Thymus (tissue), 11 donors: ENCODE measurements around the gene TMEM150C. TPM values are rescaled to one million over a fixed set of nuclear protein-coding genes. Genes with fewer than 3 reads are reported as not detected.

ENCODE experiments used
- DNase-seq, 9 donors: peaks; one replicate each; pipeline ENCODE4 v3.0.0-alpha.2; 2013; ENCODE audit warnings: low spot score in 9 of 9, low read depth in 6 of 9, missing footprints in 1 of 9
- H3K27ac ChIP-seq, 2 donors: one replicate each; pipeline ENCODE4 v1.5.1; 2013; ENCODE audit warnings: control low read depth in 1 of 2, low read depth in 1 of 2, low read length in 1 of 2, mild to moderate bottlenecking in 1 of 2, moderate library complexity in 1 of 2
- H3K27me3 ChIP-seq, 2 donors: one replicate each; pipeline ENCODE4 v1.5.1; 2013; ENCODE audit warnings: low read length in 1 of 2; ENCODE audit not compliant: control insufficient read depth in 2 of 2, insufficient read depth in 1 of 2
- H3K36me3 ChIP-seq, 2 donors: one replicate each; pipeline ENCODE4 v1.5.1; 2013; ENCODE audit warnings: low read length in 1 of 2, mild to moderate bottlenecking in 1 of 2, moderate library complexity in 1 of 2; ENCODE audit not compliant: control insufficient read depth in 2 of 2, insufficient read depth in 2 of 2
- H3K4me1 ChIP-seq, 2 donors: one replicate each; pipeline ENCODE4 v1.5.1; 2013; ENCODE audit warnings: low read length in 2 of 2; ENCODE audit not compliant: control insufficient read depth in 2 of 2, insufficient read depth in 2 of 2
- H3K4me3 ChIP-seq, 2 donors: one replicate each; pipeline ENCODE4 v1.5.1; 2013; ENCODE audit warnings: low read length in 2 of 2, control low read depth in 1 of 2, mild to moderate bottlenecking in 1 of 2
- H3K9me3 ChIP-seq, 2 donors: one replicate each; pipeline ENCODE4 v1.5.1; 2013; ENCODE audit warnings: low read length in 1 of 2, mild to moderate bottlenecking in 1 of 2; ENCODE audit not compliant: control insufficient read depth in 2 of 2, insufficient read depth in 1 of 2
- WGBS: extraction: QIAGEN DNeasy Blood & Tissue Kit; methylation state at CpG from one replicate; pipeline ENCODE4 v1.1.7; 2013; 5-methylcytosine and 5-hydroxymethylcytosine counted together
- polyA plus RNA-seq: library from polyadenylated mRNA; stranded (reverse); fragments of 200-250 nt; gene quantifications from one replicate; pipeline ENCODE4 v1.2.3, GENCODE V29; 2013
- total RNA-seq: library from RNA; stranded (reverse); fragments of 120-200 nt; gene quantifications from one replicate; pipeline ENCODE4 v1.2.4, GENCODE V29; 2013
- donor health status: healthy.

Gene TMEM150C
- total and polyA plus RNA-seq, 2 donors, result 6.1 to 18.2 TPM

DNA sequence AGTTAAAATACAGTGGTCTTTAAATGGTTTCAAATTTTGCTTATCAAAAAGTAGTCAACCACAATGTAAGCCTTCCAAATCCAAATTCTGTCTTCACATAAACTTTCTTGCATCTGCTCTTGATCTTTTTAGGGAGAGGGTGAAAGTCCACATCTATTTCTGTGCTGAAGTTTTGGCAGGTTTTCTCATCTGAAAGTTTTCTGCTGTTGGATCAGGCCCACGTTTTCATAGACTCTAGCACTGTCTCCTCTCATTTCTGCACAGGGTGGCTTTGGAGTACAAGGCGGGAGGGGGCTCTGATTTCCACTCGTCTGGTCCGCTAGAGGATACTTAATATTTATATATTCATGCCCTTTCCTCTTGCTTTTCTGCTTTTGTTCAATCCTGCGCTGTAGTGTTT lies 18.1 kb upstream of the TMEM150C start:
- Histone ChIP-seq H3K4me3 (no peak overlapping the region), H3K27me3 (no peaks in the 10 kb centered on the region), H3K36me3 (no peaks in the 10 kb centered on the region), H3K4me1 (no peaks in the 10 kb centered on the region), H3K9me3 (no peaks in the 10 kb centered on the region), H3K27ac (no peak overlapping the region)
- 96% methylated on average over 5 of the region's 5 CpGs for WGBS
- DNase-seq, result no peak

DNA sequence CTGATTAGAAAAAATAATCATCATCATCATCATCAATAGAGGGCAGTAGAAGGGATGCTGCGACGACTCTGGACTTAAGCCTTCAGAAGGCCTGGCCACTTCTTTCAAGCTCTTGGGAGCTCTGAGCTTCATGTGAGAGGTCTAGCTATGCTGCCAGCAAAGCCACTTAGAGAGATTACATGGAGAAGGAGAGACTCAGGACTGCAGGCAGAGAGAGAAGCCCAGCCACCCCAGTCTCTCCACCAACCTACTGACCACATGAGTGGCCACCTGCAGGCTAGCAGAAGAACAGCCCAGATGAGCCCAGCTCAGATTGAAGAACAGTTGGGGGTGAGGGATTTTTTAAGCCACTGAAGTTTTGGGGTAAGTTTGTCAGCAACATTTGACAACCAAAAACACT lies 17.1 kb upstream of the TMEM150C start:
- DNase-seq, result no peak
- no peak overlapping the region for H3K4me3 ChIP-seq
- no peak overlapping the region for H3K27ac ChIP-seq
- no peaks in the 10 kb centered on the region for H3K9me3 ChIP-seq
- H3K36me3 ChIP-seq, result no peaks in the 10 kb centered on the region
- no peaks in the 10 kb centered on the region for H3K4me1 ChIP-seq
- 98% methylated on average over 2 of the region's 2 CpGs for WGBS
- H3K27me3 ChIP-seq, result no peaks in the 10 kb centered on the region

- Histone ChIP-seq H3K9me3 (no peaks in the 10 kb centered on the region), H3K4me3 (no peak overlapping the region), H3K4me1 (no peaks in the 10 kb centered on the region), H3K27ac (no peak overlapping the region), H3K27me3 (no peaks in the 10 kb centered on the region), H3K36me3 (no peaks in the 10 kb centered on the region)
- no peak for DNase-seq
- 94% methylated on average over 1 of the region's 1 CpG for WGBS
These were observed 15.7 kb upstream of the TMEM150C start for GRCh38 chr4:82577451-82577850.

GRCh38 chr4:82569727-82570126 lies 7.9 kb upstream of the TMEM150C start:
- H3K4me1 ChIP-seq, result no peaks in the 10 kb centered on the region
- no peak for DNase-seq
- H3K27ac ChIP-seq, result no peak overlapping the region
- no peaks in the 10 kb centered on the region for H3K9me3 ChIP-seq
- H3K4me3 ChIP-seq, result no peak overlapping the region
- no peaks in the 10 kb centered on the region for H3K36me3 ChIP-seq
- WGBS, result 80% methylated on average over 3 of the region's 3 CpGs
- peaks cover 3 to 6% of the 10 kb centered on the region in 2 donors for H3K27me3 ChIP-seq

- Histone ChIP-seq H3K27me3 (peaks cover 3 to 9% of the 10 kb centered on the region in 2 donors), H3K4me3 (no peak overlapping the region), H3K36me3 (no peaks in the 10 kb centered on the region), H3K27ac (no peak overlapping the region), H3K9me3 (no peaks in the 10 kb centered on the region), H3K4me1 (no peaks in the 10 kb centered on the region)
- no peak for DNase-seq
- WGBS, result 94% methylated on average over 5 of the region's 5 CpGs
These were observed 7.3 kb upstream of the TMEM150C start for GRCh38 chr4:82569076-82569475.

DNA sequence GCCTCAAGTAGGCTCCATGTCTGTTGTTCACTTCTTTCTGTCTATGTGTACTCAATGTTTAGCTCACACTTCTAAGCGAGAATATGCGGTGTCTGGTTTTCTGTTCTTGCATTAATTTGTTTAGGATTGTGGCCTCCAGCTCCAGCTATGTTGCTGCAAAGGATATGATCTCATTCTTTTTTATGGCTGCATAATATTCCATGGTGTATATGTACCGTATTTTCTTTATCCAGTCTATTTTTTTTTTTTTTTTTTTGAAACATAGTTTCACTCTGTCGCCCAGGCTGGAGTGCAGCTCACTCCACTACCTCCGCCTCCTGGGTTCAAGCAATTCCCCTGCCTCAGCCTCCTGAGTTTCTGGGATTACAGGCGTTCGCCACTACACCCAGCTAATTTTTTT lies 5.7 kb upstream of the TMEM150C start:
- Histone ChIP-seq H3K4me1 (no peaks in the 10 kb centered on the region), H3K9me3 (no peaks in the 10 kb centered on the region)
- 98% methylated on average over 7 of the region's 7 CpGs for WGBS

DNA sequence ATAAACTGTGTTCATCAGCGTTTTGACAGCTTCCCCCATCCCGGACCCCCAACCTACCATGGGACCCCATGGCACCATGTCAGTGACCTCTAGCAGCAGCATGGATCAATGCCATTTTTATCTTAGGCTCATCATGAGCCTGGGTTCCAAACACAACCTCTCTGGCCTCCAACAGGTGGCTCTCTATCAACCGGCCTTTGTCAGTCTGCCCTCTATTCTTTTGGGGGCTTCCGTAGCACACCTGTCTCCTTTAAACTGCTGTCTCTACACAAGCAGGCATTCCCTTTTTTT lies 721 bp upstream of the TMEM150C start:
- Histone ChIP-seq H3K4me3 (no peak overlapping the region), H3K9me3 (no peaks in the 10 kb centered on the region), H3K36me3 (no peaks in the 10 kb centered on the region), H3K27ac (no peak overlapping the region), H3K4me1 (peaks cover 0 to 3% of the 10 kb centered on the region in 2 donors), H3K27me3 (peaks cover 40 to 60% of the 10 kb centered on the region in 2 donors)
- no peak for DNase-seq
- 69% methylated on average over 4 of the region's 4 CpGs for WGBS

More for the DNA sequence above, 5.7 kb upstream of the TMEM150C start:
- no peak for DNase-seq
- H3K4me3 ChIP-seq, result no peak overlapping the region
- H3K36me3 ChIP-seq, result no peaks in the 10 kb centered on the region
- no peak overlapping the region for H3K27ac ChIP-seq
- H3K27me3 ChIP-seq, result peaks cover 17 to 25% of the 10 kb centered on the region in 2 donors

- no peaks in the 10 kb centered on the region for H3K9me3 ChIP-seq
- peak overlapping the region in 1 of 2 donors; percentile 51 for H3K4me3 ChIP-seq
- H3K27me3 ChIP-seq, result peaks cover 42 to 59% of the 10 kb centered on the region in 2 donors
- H3K36me3 ChIP-seq, result no peaks in the 10 kb centered on the region
- peaks cover 0 to 3% of the 10 kb centered on the region in 2 donors for H3K4me1 ChIP-seq
- H3K27ac ChIP-seq, result no peak overlapping the region
- WGBS, result 15% methylated on average over 61 of the region's 61 CpGs
- DNase-seq, result no peak
These were observed 669 bp downstream of the TMEM150C start for GRCh38 chr4:82560853-82561785.

DNA sequence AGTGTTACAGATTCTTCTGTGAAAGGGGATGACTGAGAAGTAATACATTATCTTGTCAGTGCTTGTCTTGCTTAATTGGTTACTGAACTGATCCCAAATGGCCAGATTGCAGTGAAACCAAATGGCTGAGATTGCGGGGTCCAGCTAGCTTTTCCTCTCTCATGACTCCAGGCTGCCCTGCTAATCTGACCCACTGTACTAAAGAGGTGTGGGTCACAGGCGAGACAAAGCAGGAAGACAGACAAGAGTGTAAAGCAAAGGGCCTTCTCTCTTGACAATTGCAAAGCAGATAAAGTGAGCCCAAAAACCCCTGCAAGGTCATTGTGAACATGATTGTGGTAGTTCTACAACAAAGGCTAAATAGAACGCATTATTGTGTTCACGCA lies 2.1 kb downstream of the TMEM150C start:
- H3K36me3 ChIP-seq, result no peaks in the 10 kb centered on the region
- no peak overlapping the region for H3K4me3 ChIP-seq
- H3K27ac ChIP-seq, result no peak overlapping the region
- 97% methylated on average over 4 of the region's 4 CpGs for WGBS
- H3K9me3 ChIP-seq, result no peaks in the 10 kb centered on the region
- H3K27me3 ChIP-seq, result peaks cover 39 to 57% of the 10 kb centered on the region in 2 donors
- no peak for DNase-seq
- H3K4me1 ChIP-seq, result peaks cover 0 to 3% of the 10 kb centered on the region in 2 donors
